ENCODE measurements around the gene RINT1.

The RINT1 gene

DNA sequence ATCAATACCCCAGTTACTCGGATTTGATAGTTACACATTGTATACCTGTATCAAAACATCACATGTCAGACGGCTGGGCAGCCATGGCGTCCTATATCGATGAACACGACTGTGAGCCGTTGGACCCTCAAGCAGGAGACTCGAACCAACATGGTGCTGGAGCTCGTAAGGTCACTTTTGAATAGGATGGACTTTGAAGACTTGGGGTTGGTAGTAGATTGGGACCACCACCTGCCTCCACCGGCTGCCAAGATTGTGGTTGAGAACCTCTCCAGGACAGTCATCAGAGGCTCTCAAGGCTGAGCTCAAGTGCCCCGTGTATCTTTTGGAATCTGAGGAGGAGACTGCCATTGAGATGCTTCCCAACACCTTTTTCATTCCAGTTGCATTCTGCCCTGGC is 1.9 kb upstream of the RINT1 start:
- FAIRE-seq, result no peak
- no peak for DNase-seq (ENCODE audit: extremely low spot score, insufficient read length, low read depth)

DNA sequence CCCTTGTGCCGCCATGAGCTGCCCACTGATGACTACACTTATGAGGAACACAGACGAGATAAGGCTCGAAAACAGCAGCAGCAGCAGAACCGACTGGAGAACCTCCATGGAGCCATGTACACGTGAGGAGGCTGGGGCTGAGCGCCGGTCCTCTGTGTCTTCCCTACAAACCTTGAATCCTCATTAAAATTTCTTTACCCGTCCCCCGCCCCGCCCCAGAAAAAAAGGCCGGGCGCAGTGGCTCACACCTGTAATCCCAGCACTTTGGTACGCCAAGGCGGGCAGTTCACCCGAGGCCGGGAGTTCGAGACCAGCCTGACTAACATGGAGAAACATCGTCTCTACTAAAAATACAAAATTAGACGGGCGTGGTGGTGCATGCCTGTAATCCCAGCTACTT is 1.5 kb upstream of the RINT1 start:
- FAIRE-seq (no peak), DNase-seq (ENCODE audit: extremely low spot score, insufficient read length, low read depth) (no peak)

DNA sequence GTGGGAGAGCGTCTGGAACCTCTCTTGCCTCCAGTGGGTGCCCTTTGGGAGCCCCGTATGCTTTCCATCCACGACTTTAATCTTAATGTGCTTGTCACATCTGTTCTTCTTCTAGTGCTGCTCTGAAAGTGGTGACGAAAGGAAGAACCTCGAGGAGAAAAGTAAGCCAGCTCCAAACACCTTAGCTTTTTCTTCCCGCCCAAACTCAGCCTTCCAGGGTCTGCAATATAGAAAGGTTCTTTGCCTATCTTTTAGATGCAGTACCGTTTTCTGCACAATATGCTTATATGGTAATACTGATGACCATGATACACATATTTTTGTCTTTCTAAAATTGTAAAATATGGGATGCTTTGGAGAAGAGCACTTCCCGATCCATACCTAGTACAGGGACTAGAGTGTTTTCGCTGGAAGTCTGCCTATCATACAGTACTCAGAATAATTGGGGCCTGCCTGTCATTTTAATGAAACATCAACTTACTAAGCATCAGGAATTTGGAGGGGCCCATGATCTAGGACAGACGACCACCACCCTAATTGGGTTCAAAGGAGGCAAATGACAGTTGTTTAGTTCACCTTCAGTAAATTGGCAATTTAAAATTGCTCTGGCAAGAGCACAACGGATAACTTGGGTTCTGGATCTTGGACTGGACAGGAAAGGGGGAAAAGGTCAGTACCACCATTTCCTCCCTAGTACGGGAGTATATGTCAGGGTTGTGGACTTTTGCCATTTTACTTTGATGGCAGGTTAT is 884 bp downstream of the RINT1 start:
- FAIRE-seq, result no peak

DNA sequence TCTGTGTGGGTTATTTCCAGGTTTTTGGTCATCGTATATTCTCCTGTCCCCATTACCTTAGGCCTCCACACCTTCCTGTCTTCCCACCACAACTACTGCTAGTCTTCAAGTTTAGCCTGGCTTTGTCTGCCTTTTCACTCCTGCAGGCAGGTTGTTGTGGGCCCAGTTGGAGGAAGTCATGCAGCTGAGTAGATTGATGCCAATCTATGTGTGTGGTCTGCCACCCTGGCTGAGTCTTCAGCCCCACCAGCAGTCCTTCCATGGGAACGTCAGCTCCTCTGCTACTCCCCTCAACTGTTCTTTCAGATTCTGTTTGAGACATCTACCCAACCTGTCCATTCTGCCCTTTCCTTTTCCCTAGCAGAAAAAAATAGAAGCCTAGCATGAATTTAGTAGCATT is 6.3 kb downstream of the RINT1 start:
- DNase-seq (ENCODE audit: extremely low spot score, insufficient read length, low read depth) (no peak), FAIRE-seq (no peak)

More for the DNA sequence above, 884 bp downstream of the RINT1 start:
- DNase-seq (ENCODE audit: extremely low spot score, insufficient read length, low read depth), result no peak

DNA sequence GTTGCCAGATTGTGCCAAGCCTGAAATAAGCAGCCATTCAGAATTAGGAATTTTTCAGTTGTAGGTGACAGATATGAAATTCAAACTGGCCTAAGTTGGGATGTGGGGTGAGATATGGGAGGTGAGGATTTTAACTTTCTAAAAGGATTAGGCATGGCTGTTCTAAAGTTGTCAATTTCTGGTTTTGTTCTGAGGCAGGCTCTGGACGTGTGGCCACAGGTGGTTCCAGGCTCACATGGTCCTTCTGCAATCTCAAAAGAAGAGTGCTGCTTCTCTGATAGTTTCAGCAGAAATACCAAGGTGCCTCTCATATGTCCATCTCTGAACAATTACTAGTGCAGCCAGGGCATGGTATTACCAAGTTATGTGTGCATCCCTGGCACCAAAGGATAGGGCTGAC is 27.9 kb downstream of the RINT1 start:
- no peak for FAIRE-seq
- DNase-seq (ENCODE audit: extremely low spot score, insufficient read length, low read depth), result no peak

DNA sequence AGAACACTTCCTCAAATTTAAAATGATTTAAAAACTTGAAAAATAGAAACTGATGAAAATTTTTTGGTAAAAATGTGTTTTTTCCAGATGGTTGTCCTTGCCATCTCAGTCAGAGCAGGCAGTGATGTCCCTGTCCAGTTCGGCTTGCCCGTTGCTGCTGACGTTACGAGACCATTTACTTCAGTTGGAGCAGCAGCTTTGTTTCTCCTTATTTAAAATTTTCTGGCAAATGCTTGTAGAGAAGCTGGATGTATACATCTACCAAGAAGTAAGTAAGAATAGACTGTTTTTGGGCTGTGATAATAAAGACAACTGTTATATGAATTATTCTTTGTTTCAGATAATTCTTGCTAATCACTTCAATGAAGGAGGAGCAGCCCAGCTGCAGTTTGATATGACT is 33.2 kb downstream of the RINT1 start:
- no peak for FAIRE-seq
- no peak for DNase-seq (ENCODE audit: extremely low spot score, insufficient read length, low read depth)

DNA sequence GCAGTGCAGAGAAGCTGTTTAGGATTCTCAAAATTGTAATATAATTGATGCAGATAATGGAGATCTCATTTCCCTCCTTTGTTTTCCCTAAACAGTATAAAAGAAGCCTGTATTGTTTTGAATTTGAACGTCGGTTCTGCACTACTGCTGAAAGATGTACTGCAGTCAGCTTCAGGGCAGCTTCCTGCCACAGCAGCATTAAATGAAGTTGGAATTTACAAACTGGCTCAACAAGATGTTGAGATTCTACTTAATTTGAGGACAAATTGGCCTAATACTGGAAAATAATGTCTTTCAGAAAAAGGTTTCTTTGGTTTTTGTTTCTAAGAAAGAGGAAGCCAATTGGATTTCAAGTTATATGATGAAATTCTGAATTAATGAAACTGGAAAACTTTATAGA is 35.0 kb downstream of the RINT1 start:
- no peak for FAIRE-seq

DNA sequence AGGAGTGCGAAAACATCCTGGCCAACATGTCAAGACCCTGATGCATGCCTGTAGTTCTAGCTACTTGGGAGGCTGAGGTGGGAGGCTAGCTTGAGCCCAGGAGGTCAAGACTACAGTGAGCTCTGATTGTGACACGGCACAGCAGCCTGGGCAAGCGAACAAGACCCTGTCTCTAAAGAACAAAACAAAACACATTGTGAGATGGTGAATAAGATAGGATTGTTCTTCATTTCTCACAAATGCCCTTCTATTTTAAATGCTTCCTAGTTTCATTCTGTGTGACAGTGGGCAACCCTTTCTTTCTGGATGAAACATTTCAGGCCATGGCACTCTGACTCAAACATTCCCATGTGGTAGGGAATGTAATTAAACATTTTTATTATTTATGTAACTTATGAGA is 35.8 kb downstream of the RINT1 start:
- no peak for FAIRE-seq
- DNase-seq (ENCODE audit: extremely low spot score, insufficient read length, low read depth), result no peak

More for the DNA sequence above, 35.0 kb downstream of the RINT1 start:
- no peak for DNase-seq (ENCODE audit: extremely low spot score, insufficient read length, low read depth)

DNA sequence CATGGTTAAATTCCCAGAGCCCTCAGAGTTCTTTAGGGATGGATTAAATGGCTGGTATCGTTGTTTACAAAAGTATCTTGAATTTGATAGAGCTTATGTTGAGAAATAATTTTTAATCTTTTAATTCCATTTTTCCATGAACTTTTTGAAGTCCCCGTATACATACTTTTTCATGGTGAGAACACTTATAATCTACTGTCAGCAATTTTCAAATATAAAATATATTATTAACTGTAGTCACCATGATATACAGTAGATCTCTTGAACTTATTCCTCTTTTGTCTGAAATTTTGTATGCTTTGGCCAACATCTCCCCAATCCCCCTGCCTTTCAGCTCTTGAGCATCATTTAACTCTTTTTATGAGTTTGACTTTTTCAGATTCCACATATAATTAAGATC is 39.9 kb downstream of the RINT1 start:
- DNase-seq (ENCODE audit: extremely low spot score, insufficient read length, low read depth) (no peak), FAIRE-seq (no peak)

DNA sequence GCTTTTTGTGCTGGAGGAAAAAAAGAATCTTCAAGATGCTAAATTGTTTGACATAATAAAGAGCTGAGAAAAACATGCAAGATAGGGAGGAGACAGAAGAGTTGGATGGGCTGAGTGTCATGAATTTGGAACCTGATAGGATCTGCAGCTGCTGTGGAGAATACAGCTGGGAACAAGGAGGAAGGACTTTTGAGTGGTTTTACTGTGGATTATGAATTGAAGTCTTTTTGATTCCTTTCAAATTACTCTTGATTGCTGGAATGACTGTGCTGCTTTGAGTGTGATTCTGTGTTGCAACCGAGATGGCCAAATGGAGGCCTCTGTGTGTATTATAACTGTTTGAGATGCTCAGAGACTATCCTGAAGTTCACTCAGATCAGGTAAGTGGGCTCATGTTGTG is 45.2 kb downstream of the RINT1 start:
- DNase-seq (ENCODE audit: extremely low spot score, insufficient read length, low read depth), result no peak
- no peak for FAIRE-seq

DNA sequence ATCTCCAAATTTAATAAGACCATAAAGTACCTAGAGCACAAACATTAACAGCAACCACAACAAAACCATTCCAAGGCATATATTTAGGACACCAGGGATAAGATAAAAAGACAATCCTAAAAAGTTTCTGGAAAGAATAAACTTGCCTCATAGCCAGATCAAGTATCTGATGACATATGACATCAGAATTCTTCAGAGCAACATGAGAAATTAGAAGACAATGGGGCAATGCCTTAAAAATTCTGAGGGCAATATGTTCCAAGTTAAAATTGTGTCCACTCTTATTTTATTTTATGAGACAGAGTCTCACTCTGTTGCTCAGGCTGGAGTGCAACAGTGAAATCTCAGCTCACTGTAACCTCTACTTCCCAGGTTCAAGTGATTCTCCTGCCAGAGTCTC is 46.5 kb downstream of the RINT1 start:
- FAIRE-seq, result no peak

DNA sequence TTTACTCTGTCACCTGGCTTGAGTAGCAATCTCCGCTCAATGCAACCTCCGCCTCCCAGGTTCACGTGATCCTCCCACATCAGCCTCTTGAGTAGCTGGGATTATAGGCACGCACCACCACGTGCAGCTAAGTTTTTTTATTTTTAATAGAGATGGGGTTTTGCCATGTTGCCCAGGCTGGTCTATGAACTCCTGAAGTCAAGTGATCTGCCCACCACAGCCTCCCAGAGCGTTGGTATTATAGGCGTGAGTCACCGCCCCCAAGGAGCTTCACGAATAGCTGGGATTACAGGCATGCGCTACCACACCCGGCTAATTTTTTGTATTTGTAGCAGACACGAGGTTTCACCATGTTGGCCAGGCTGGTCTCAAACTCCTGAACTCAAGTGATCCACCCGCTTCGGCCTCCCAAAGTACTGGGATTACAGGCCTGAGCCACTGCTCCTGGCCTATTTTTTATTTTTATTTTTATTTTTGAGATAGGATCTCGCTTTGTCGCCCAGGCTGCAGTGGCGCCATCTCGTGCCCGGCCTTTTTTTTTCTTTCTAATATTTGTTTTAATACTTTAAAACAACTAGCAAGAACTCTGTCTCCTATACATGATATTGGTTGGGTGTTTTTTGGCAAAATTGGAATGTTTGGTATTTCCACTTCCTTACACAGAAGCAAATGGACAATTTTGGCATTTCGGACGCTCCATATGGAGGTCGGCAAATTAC is 48.2 kb downstream of the RINT1 start:
- no peak for FAIRE-seq

More for the DNA sequence above, 46.5 kb downstream of the RINT1 start:
- DNase-seq (ENCODE audit: extremely low spot score, insufficient read length, low read depth), result no peak

DNA sequence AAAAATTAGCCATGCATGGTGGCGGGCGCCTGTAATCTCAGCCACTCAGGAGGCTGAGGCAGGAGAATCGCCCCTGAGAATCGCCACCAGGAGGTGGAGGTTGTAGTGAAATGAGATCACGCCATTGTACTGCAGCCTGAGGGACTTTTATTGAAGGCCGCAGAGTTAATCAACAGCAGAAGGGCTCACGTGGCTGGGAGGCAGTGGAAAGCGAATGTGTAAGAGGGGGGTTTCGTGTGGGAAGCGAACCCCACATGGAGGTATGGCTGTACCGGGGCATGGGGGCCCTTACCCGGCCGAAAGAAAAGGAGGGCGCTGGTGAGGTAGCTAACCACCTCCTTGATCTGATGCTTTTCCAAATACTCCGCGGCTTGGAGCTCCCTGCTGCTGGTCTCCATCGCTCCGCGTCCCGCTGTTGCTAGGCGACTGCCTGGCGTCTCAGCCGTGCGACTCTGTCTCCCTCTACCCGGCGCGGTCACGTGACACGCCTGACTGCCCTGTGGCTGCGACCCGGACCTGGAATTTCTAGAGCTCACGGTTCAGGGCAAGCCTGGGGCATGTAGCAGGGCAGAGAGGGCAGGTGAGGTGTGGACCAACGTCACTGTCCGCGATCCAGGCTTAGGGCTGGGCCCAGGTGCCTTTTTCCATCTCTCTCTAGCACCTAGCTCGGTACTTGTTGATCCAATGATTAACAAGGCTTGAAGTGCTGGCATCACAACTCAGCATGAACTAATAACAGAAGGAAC is 49.2 kb downstream of the RINT1 start, which contains the start of gene EFCAB10:
Gene EFCAB10 (minus strand): TSS at position 428 of the 746 bp plus-strand sequence. CDS start 30 bp downstream, at position 398.
- peak; percentile 65 for FAIRE-seq
- peak; percentile 40 for DNase-seq (ENCODE audit: extremely low spot score, insufficient read length, low read depth)

More for the DNA sequence above, 48.2 kb downstream of the RINT1 start:
- DNase-seq (ENCODE audit: extremely low spot score, insufficient read length, low read depth), result no peak

DNA sequence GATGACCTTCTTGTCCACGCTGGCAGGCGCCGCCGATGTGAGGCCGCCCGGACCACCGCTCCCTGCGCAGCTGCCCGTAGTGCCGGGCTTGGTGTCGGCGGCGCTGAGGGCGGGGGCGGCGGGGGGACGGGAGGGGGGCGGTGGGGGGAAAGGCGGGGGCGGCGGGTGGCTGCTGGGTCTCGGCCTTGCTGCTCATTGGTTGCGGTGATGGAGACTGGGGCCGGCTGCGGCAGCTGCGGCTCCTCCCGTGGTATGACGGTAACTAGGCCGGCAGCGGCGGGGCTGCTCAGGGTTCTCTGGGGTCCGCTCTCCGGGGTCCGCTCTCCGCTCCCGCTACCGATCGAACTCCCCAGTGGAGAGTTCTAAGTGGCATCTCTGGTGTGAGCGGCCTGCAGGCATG is 51.1 kb downstream of the RINT1 start:
- FAIRE-seq, result no peak
- no peak for DNase-seq (ENCODE audit: extremely low spot score, insufficient read length, low read depth)

DNA sequence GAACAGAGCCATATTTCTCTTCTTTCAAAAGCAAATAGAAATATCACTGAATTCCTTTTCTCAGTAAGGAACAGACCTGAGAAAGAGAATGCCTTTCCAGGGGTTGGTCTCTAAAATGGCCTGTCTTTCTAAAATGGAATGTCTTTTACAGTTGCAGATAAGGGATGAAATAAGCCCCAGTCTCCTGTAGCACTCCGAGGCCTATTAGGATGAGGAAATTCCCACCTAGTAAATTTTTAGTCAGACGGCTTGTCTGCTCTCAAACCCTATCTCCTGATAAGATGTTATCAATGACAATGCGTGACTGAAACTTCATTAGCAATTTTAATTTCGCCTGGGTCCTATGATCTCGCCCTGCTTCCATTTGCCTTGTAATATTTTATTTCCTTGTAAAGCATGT is 52.2 kb downstream of the RINT1 start:
- no peak for FAIRE-seq
- no peak for DNase-seq (ENCODE audit: extremely low spot score, insufficient read length, low read depth)

DNA sequence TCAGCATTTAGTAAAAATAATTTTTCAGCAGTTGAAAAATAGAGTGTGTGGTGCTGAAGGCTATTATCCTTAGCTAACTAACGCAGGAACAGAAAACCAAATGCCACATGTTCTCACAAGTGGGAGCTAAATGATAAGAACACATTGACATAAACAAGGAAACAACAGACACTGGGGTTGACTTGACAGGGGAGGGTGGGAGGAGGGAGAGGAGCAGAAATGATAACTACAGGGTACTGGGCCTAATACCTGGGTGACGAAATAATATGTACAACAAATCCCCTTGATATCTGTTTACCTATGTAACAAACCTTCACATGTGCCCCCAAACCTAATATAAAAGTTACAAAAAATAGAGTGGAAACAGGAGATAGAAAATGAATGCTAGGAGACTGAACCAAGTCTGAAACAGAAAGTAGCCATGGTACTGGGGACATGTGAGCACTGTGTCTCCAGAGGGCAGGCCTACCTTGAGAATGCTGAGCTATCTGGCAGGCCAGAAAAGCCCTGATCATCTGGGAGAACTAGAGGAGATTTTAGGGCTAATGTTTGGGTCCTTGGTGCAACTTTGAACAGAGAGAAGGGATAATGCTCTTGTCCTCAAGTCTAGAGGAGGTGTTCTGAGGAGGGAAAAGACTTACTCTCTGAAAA is 54.0 kb downstream of the RINT1 start:
- DNase-seq (ENCODE audit: extremely low spot score, insufficient read length, low read depth), result no peak
- peak; percentile 48 for FAIRE-seq

DNA sequence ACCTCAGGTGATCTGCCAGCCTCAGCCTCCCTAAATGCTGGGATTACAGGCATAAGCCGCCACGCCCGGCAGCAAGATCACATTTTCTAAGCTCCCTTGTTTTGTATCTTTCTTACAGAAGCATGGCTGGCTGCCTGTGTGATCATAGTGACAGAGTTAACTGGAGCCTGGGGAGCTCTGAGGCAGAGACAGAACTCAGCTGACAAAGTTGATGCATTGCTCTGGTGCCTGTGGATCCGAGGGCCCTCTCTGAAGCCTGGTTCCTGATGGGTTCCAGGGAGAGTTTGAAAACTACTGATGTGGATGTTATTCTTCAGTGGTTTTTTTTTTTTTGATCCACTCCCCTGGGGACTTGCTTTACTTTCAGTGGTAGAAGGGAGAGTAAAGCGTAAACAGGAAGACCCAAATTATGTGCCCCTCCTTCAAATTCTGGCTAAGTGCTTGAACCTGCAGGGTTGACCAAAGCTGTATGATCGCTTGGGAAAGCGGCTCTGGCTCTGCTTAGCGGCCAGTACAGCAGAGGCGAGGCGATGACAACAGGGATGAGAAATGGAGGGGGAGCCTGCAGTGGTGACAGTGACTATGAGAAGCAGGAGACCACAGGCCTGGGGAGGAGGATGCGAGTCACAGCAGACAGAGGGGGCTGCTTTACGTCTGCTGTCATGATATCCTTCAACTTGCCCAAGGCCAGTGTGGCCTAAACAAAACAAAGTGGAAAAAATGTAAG is 56.1 kb downstream of the RINT1 start:
- FAIRE-seq (no peak), DNase-seq (ENCODE audit: extremely low spot score, insufficient read length, low read depth) (no peak)

DNA sequence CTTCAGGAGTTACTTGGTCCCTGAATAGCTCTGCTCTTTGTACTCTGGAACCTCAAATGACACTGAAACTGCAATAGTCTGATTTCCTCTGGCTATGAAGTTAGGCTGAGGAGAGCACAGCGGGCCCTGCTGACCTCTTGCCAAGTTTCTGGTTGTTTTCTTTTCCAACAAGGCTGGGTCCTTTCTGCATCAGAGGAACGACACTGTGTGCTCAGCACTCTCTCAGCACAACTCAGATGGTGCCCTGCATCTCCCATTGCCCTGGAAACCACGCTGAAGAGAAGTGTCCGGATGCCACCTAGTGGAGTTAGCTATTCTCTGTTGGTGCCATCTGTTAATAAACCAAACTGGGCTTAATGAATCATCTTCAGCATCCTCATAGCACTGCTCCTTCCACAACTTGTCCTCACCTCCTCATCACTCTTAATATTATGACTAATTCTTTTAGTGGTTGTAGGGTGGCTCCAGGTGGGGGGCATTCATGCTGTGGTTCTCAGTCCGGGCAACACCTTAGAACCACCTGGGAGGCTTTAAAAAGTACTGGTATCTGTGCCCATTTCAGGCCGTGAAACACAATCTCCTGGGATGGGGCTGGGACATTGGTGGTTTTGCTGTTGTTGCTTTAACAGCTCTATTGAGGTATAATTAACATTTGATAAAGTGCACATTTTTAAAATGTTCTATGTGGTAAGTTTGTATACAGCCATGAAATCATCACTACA is 57.5 kb downstream of the RINT1 start:
- FAIRE-seq, result peak; percentile 91
- no peak for DNase-seq (ENCODE audit: extremely low spot score, insufficient read length, low read depth)

DNA sequence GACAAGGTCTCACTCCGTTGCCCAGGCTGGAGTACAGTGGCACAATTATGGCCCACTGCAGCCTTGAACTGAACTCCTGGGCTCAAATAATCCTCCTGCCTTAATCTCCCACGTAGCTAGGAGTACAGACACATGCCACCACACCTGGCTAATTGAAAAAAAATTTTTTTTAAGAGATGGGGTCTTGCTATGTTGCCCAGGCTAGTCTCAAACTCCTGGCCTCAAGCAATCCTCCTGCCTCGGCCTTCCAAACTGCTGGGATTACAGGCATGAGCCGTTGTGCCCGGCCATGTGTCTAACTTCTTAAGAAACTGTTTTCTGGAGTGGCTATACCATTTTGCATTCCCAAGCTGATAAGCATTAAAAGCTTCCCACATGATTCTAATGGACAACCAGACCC is 58.8 kb downstream of the RINT1 start:
- FAIRE-seq, result no peak
- DNase-seq (ENCODE audit: extremely low spot score, insufficient read length, low read depth), result no peak
